Fibroblast of skin of right biceps (primary cell): ENCODE results near the gene PRDM12.

Source experiments
- DNase-seq: peaks from one replicate; pipeline ENCODE4 v3.0.0-alpha.2; 2013

The PRDM12 gene

GRCh38 chr9:130664251-130665028 lies at the start of gene PRDM12:
Gene PRDM12 (plus strand): TSS chr9:130664594. CDS start chr9:130664654, 60 bp downstream.
- no peak for DNase-seq

- no peak for DNase-seq
These were observed 47.9 kb upstream of the PRDM12 start for GRCh38 chr9:130616451-130616850.

GRCh38 chr9:130623466-130623865 lies 40.9 kb upstream of the PRDM12 start:
- no peak for DNase-seq

GRCh38 chr9:130624154-130624553 lies 40.2 kb upstream of the PRDM12 start:
- DNase-seq = no peak

GRCh38 chr9:130626249-130626996 lies 38.0 kb upstream of the PRDM12 start:
- DNase-seq = no peak

GRCh38 chr9:130627051-130627450 lies 37.3 kb upstream of the PRDM12 start:
- no peak for DNase-seq

GRCh38 chr9:130627896-130628792 lies 36.2 kb upstream of the PRDM12 start:
- DNase-seq = no peak

- no peak for DNase-seq
These were observed 34.8 kb upstream of the PRDM12 start for GRCh38 chr9:130629443-130630070.

- DNase-seq = no peak
These were observed 34.3 kb upstream of the PRDM12 start for GRCh38 chr9:130630071-130630450.

GRCh38 chr9:130630506-130631330 lies 33.7 kb upstream of the PRDM12 start:
- DNase-seq = no peak

GRCh38 chr9:130631331-130632080 lies 32.9 kb upstream of the PRDM12 start:
- DNase-seq = no peak

- no peak for DNase-seq
These were observed 32.2 kb upstream of the PRDM12 start for GRCh38 chr9:130632081-130632710.

- no peak for DNase-seq
These were observed 31.6 kb upstream of the PRDM12 start for GRCh38 chr9:130632841-130633240.

- DNase-seq = no peak
These were observed 30.8 kb upstream of the PRDM12 start for GRCh38 chr9:130633336-130634190.

GRCh38 chr9:130634191-130634768 lies 30.1 kb upstream of the PRDM12 start:
- DNase-seq = no peak

- DNase-seq = no peak
These were observed 29.6 kb upstream of the PRDM12 start for GRCh38 chr9:130634801-130635200.

- no peak for DNase-seq
These were observed 29.1 kb upstream of the PRDM12 start for GRCh38 chr9:130635306-130635705.

- no peak for DNase-seq
These were observed 28.4 kb upstream of the PRDM12 start for GRCh38 chr9:130635721-130636647.
